DOHH2 (cell line): ENCODE data around the gene TBC1D16.

Source experiments
- H3F3A ChIP-seq: fragments of 200-600 bp; sonication (generic), shearing (Covaris generic); 2 replicates; pipeline ENCODE4 v1.6.0; 2016; ENCODE audit warnings: antibody characterized with exemption, mild to moderate bottlenecking; ENCODE audit not compliant: control insufficient read depth, insufficient read depth
- H3K27ac ChIP-seq: fragments of 200-600 bp; sonication (generic); 2 replicates; pipeline ENCODE4 v1.5.1; 2014; ENCODE audit warnings: low read depth, mild to moderate bottlenecking, low read length, moderate library complexity
- H3K27me3 ChIP-seq: fragments of 200-600 bp; sonication (generic); 2 replicates; pipeline ENCODE4 v1.6.1; 2014; ENCODE audit warnings: mild to moderate bottlenecking, low read length, mixed read lengths; ENCODE audit not compliant: control insufficient read depth
- H3K36me3 ChIP-seq: fragments of 200-600 bp; sonication (generic); 2 replicates; pipeline ENCODE4 v1.6.1; 2014; ENCODE audit warnings: mild to moderate bottlenecking, low read length, moderate library complexity, mixed read lengths; ENCODE audit not compliant: control insufficient read depth
- H3K4me1 ChIP-seq: fragments of 200-600 bp; sonication (generic); 2 replicates; pipeline ENCODE4 v1.6.1; 2014; ENCODE audit warnings: mild to moderate bottlenecking, low read length, mixed read lengths; ENCODE audit not compliant: control insufficient read depth
- H3K4me2 ChIP-seq: fragments of 200-600 bp; sonication (generic); 2 replicates; pipeline ENCODE4 v1.6.0; 2014; ENCODE audit warnings: mild to moderate bottlenecking, low read length, moderate library complexity
- H3K4me3 ChIP-seq: fragments of 200-600 bp; sonication (generic); 2 replicates; pipeline ENCODE4 v1.5.1; 2014; ENCODE audit warnings: mild to moderate bottlenecking, low read length, mixed read lengths
- H3K79me2 ChIP-seq: fragments of 200-600 bp; sonication (generic); 2 replicates; pipeline ENCODE4 v1.6.1; 2014; ENCODE audit warnings: mild to moderate bottlenecking, low read length, mixed read lengths; ENCODE audit not compliant: control insufficient read depth
- H3K9me2 ChIP-seq: fragments of 200-600 bp; sonication (generic); replicated peaks from 2 replicates; pipeline ENCODE4 v1.6.1; 2014; ENCODE audit warnings: mild to moderate bottlenecking, low read length, mixed read lengths; ENCODE audit not compliant: control insufficient read depth
- H3K9me3 ChIP-seq: fragments of 200-600 bp; sonication (generic); 2 replicates; pipeline ENCODE4 v1.6.1; 2014; ENCODE audit warnings: antibody characterized with exemption, low read length, mixed read lengths; ENCODE audit not compliant: control insufficient read depth, insufficient read depth
- H4K20me1 ChIP-seq: fragments of 200-600 bp; sonication (generic); 2 replicates; pipeline ENCODE4 v1.6.0; 2014; ENCODE audit warnings: low read depth, mild to moderate bottlenecking, antibody characterized with exemption, low read length, moderate library complexity; ENCODE audit not compliant: control insufficient read depth, insufficient read depth
- CTCF ChIP-seq: fragments of 200-600 bp; sonication (generic); IDR thresholded peaks from one replicate; pipeline ENCODE4 v1.5.1; 2014; ENCODE audit warnings: antibody characterized with exemption, mild to moderate bottlenecking, low read depth, low read length; ENCODE audit not compliant: poor library complexity, severe bottlenecking
- EZH2phosphoT487 ChIP-seq: fragments of 200-600 bp; sonication (generic); IDR thresholded peaks from 2 replicates; pipeline ENCODE4 v1.6.1; 2017; ENCODE audit warnings: borderline replicate concordance, mild to moderate bottlenecking, antibody characterized with exemption, low read length, moderate library complexity, mixed read lengths

Gene TBC1D16

GRCh38 chr17:79891113-79891730 lies 144.4 kb downstream of the TBC1D16 start:
- H3K4me2 ChIP-seq: no peak overlapping the region
- no peaks in the 10 kb centered on the region for H4K20me1 ChIP-seq
- H3F3A ChIP-seq: no peaks in the 10 kb centered on the region
- no peaks in the 10 kb centered on the region for H3K4me1 ChIP-seq
- H3K9me2 ChIP-seq: no peaks in the 10 kb centered on the region
- H3K36me3 ChIP-seq: no peaks in the 10 kb centered on the region
- H3K79me2 ChIP-seq: no peaks in the 10 kb centered on the region
- no peak for TF ChIP-seq EZH2phosphoT487
- TF ChIP-seq CTCF: no peak
- peaks cover 2% of the 10 kb centered on the region; the same call in 1 of the 2 replicates for H3K27me3 ChIP-seq
- H3K4me3 ChIP-seq: no peak overlapping the region
- no peak overlapping the region for H3K27ac ChIP-seq
- no peaks in the 10 kb centered on the region for H3K9me3 ChIP-seq

- no peaks in the 10 kb centered on the region for H3K79me2 ChIP-seq
- no peak overlapping the region for H3K4me3 ChIP-seq
- H3F3A ChIP-seq: no peaks in the 10 kb centered on the region
- no peaks in the 10 kb centered on the region for H3K9me3 ChIP-seq
- no peaks in the 10 kb centered on the region for H3K9me2 ChIP-seq
- peaks cover 2% of the 10 kb centered on the region; the same call in 1 of the 2 replicates for H3K27me3 ChIP-seq
- no peaks in the 10 kb centered on the region for H3K36me3 ChIP-seq
- TF ChIP-seq CTCF (no peak), EZH2phosphoT487 (no peak)
- no peaks in the 10 kb centered on the region for H3K4me1 ChIP-seq
- H3K4me2 ChIP-seq: no peak overlapping the region
- no peaks in the 10 kb centered on the region for H4K20me1 ChIP-seq
- H3K27ac ChIP-seq: no peak overlapping the region
Observed at GRCh38 chr17:79890706-79891105, 145.0 kb downstream of the TBC1D16 start.

- H3K36me3 ChIP-seq: no peaks in the 10 kb centered on the region
- no peak overlapping the region for H3K27ac ChIP-seq
- H3K4me3 ChIP-seq: no peak overlapping the region
- H3K27me3 ChIP-seq: no peaks in the 10 kb centered on the region; the same call in 1 of the 2 replicates
- H4K20me1 ChIP-seq: no peaks in the 10 kb centered on the region
- no peak for TF ChIP-seq CTCF
- no peak for TF ChIP-seq EZH2phosphoT487
- H3K4me1 ChIP-seq: no peaks in the 10 kb centered on the region
- H3K9me2 ChIP-seq: no peaks in the 10 kb centered on the region
- no peaks in the 10 kb centered on the region for H3K79me2 ChIP-seq
- no peaks in the 10 kb centered on the region for H3K9me3 ChIP-seq
- no peak overlapping the region for H3K4me2 ChIP-seq
- no peaks in the 10 kb centered on the region for H3F3A ChIP-seq
Observed at GRCh38 chr17:79888811-79889634, 146.6 kb downstream of the TBC1D16 start.
